ENCODE results near the gene CDC42BPA.
A peak's percentile ranks its signal among the peaks of the same experiment; 100 is the strongest.

Gene CDC42BPA

DNA sequence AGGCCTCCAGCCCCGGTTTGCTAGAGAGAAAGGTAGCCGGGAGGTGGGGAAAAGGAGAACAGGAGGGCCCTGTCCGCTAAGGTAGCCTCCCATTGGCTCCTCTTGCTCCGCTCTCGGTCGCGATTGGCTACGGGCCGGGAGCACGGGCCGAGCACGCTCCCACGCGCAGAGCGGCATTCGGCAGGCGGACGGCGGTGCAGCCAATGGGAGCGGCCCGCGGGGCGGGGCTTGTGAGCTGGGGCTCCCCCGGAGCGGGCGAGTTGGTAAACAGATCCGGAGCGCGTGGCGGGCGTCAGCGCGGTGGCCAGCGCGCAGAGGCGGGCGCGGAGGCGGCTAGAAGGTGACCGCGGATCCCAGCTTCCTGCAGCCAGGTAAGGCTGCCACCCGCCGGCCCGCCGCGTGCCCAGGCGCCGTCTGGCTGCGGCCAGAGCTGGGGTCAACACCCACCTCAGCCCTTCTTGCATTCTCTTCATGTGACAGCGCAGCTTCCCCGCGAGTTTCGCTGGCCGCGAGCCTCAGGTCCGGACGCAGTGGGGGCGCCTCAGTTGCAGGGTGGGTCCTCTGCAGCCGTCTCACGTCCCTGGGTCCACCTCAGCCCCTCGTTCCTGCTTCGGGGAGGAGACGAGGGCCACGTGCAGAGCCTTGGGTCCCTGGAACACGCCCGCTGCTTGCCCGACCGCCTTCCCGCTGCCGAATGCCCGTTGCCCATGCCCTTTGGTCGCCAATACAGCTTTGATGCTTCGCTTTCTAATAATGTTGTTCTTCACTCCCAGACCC, 378.1 kb downstream of the CDC42BPA start, which contains the start of gene COQ8A:
TSS of gene COQ8A (plus strand) at position 266 of the 777 bp plus-strand sequence. CDS start 21,092 bp downstream, outside the sequence.
- peak; percentile 95 for DNase-seq

Measured in NCI-H526 treated with DMSO at 0.1 percent for 48 hours (cell line).